Stimulated activated CD4-positive, alpha-beta T cell treated with anti-CD3 and anti-CD28 coated beads, Interleukin-15, amount 100 ng/mL, for 48 hours (primary cell): ENCODE data around the gene CD44.

Source experiments
- DNase-seq, 2 donors: peaks; one replicate each; pipeline ENCODE4 v3.0.0-alpha.2; 2020; ENCODE audit warnings: low read depth in 2 of 2

CD44 gene

DNA sequence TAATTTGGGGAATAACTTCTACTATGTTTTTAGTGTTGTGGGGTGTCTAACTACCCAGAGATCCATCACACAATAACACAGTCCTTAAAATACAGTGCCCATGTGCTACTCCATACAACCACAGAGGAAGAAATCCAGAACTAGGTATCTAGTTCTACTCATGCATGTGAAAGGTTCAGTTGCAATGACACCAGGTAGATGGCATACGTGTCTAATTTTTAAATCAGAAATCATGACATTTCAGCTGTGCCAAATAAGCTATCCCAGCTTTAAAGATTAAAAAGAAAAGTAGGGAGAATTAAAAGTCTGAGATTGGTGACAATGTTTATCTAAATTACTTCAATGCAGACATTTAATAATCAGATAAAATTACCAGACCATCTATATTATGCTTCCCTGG lies 122.2 kb downstream of the CD44 start:
- no peak for DNase-seq

DNA sequence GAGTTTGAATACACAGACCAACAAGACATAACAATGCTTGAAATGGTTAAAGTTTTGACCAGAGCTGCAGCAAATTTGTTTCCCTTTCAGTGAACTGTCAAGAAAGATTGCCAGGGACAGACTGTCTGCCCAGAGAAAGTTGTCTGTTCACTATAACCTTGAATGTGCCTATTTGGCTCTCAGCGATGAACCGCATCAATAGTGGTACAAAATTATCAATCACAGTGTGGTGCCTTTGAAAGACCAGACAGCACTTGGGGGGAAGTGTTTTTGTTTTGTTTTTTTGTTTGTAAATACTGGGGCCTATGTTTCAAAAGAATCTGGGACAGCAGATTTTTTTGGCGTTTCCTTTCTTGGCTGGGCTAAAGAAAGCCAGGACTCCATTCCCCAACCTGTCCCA lies 123.1 kb downstream of the CD44 start:
- no peak for DNase-seq

DNA sequence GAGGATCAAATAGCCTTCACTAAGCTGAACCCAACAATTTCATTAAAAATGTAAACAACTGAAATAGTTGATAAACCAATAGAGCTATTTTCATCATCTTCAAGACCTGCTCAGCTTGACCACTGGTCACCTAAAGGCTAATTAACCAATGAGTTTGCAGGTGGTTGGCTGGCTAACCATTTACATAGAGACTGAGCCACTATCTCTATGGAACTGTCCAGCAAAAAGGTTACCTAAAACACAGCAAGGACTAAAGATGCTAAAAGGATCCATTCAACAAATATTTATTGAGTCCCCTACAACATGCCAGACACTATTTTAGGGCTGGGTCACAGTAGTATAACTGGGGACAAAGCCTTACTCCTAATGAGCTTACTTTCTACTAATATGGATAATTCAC lies 123.8 kb downstream of the CD44 start:
- DNase-seq: no peak

DNA sequence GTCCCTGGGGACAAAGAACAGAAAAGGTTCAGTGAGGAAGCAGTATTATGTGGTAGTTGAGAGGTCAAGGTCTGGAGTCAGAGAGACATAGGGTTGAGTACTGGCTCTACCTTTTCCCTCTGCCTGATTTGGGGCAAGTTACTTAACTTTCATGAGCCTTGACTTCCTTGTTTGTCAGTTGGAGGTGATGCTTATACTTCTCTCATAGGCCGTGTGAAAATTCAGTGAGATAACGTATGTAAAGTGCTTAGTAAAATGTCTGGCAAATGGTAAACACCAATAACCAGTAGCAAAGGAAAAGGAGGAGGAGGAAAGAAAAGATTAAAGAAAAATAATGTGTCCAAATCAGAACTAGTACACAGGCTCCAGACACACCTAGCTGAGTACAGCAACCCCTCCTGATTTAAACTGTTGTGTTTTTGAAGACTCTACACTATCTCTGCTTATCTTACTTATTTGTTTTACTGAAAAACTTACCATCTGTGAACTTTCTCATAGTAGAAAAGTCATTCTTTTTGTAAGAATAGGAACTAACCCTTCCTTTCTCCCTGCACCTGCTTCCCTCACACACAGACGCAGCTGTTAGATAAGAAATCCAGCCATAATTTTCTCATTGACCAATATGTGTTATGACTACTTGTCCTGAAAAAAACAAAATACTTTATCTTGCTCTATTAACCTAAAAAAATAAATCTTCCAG lies 126.9 kb downstream of the CD44 start:
- no peak for DNase-seq

DNA sequence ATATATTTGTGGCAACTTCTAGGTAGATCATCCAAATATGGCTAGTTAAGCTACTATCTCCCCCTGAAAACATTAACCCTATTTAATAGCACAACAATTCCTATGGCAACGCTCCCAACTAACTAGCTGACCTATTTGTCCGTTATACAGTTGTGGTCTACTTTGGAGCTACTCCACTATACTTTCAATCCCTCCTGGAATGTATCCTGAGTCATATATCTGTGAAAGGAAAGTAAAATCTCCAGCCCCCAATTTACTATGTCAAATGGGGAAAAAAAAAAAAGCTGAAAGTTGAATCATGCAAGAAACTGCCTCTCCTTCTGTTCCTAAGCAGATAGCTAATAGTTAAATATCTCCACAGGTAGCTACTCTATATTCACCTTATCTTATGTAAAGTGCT lies 128.5 kb downstream of the CD44 start:
- no peak for DNase-seq

DNA sequence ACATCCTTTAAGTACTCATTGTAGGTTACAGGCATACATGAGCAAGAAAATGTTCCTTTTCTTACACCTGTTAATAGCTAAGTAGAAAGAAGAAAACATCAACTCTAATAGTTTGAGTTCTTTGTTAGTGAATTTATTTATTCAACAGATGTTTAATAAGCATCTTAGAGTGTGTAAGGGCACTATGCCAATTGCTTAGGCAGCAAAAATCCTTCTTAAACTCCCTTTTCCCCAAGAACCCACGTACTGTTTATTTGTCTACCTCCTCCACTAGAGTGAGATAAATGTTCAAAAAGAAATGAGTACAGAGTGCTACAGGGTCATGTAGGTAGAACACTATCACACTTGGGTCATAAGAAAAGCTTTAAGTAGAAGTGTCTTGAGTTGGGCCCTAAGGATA lies 131.4 kb downstream of the CD44 start:
- DNase-seq: no peak

DNA sequence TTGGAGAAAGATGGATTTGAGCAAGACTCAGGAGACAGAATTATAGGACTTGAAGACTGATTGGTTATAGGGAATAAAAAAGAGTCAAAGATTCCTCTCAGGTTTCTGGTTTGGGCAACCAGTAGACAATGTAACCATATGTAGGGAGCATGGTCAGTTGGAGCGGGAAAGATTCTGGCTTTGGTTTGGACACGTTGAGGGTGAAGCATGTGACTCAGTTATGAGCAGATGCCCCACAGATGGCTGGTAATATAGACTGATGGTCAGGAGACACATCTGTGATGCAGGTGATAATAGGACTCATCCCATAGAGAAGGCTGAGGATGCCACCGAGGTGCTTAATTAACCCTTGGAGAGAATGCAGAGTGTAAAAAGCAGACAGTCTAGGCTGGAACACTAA lies 132.1 kb downstream of the CD44 start:
- DNase-seq: no peak

DNA sequence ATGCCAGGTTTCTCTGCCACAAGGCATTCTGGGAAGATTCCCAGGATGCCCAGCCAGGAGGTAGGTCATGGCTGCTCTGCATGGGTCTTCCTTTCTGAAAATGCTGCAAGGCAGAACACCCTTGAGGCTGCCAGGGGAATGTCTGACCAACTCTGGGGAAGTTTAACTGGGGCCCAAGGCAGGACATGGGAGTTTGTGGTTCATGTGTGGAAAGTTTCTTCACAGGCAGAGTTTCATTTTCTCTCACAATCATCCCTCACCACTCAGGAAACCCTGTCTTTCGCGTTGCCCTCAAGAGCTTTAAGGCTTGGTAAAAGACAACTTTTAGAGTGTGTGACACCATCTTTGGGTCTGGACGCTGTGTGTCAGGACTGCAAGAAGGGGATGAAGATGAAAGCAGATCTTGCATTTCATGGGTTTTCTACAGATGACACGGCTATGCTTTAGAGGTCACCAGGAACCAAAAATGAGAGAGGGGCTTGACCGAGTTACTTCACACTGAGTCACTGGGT lies 133.5 kb downstream of the CD44 start:
- DNase-seq: peak; percentile 35 to 44

DNA sequence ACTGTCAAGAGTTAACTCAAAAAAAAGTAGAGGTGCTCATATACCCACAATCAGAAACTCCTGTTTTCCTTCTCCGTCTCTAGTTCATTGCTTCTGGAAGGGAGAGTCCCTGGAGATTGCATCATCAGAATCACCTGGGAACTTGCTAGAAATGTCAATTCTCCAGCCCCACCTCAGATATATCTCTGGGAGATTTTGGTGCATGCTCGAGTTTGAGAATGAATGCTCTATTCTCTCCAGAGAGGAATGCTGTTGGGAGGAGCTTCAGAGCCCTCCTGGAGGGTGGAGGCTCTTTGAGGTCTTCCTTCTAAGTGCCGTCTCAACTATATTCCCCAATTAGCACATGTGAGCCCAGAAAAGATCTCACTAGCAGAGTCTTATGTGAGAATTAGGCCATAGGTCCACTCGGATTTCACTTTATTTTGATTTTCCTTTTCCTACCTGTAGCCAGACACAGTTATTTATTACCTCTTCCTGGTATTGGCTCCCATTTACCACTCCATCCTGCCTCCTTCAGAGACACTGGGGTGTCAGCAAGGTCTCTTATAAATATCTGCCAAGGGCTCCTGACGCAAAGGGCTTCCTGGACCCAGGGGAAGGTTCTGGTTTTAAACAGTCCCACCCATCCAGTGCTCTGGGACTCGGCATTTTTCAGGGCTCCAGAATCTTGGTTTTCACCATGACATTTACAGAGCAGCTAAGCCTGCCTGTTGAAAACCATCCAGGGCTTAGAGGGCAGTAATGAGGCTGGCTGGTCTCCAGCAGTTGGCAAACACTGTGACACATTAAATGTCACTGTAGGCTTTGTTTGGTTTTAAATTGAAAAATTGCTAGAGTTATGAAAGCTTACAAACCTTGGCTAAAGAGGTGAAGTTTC lies 136.2 kb downstream of the CD44 start:
- DNase-seq: no peak

DNA sequence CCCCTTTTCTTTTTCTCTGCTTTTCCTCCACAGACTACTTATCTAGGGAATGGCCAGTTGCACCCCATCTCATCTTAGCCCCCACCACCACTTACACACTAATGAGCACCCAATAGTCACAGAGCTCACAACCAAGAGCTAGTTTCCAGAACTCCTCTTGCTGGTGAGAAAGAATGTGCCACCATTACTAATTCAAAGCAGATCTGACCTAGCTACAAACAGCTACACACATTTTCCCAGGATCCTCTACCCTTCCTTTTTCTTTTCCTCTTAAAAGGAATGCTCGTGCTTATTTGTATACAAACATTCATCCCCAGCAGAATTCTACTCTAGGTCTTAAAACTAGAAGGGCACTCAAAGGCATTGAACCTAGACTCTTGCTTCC lies 136.8 kb downstream of the CD44 start:
- DNase-seq: no peak

DNA sequence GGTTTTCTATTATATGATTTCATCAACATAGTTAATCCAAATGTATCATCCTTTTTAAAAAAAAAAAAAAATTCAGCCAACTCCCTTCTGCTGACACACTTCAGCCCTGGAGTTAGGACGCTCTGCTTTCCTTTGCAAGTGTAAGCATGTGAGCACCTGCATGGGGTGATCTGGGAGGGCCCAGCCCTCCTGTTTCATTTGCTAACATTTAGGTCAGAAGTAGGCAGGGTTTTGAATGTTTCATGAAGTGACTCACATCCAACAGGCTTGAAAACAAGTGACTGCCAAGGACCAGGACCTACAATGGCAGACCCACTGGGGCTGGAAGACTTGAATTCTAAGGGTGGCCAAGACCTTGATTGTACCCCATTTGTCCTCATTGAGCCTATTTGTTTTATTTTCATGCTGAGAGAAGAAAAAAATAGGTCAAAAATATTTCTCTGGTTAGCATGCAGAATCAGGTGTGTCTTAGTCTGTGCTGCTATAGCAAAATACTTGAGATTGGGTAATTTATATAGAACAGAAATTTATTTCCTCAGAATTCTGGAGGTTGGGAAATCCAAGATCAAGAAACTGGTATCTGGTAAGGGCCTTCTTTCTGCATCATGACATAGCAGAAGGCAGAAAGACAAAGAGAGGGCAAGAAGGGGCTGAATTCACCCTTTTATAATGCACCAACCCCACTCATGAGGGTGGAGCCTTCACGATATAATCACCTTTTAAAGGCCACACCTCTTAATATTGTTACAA lies 137.6 kb downstream of the CD44 start:
- peak; percentile 8 to 17 for DNase-seq

DNA sequence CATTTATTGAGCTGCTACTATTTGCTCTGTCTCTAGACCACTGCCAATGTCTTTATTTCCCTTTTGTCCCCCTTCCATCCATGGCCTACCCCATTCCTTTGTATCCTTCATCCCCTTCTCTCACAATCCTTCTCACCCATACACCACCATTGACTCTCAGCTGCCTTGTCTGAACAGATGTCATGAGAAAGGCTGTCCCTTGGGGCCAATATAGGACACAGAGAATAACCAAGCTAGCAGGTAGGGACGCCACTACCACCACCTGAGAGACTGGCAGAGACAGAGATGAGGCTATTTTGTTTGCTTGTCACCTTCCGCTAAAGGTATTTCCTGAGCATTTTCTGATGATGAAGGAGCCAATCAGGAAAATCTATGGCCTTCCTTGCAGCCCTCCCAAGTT lies 138.9 kb downstream of the CD44 start:
- no peak for DNase-seq

DNA sequence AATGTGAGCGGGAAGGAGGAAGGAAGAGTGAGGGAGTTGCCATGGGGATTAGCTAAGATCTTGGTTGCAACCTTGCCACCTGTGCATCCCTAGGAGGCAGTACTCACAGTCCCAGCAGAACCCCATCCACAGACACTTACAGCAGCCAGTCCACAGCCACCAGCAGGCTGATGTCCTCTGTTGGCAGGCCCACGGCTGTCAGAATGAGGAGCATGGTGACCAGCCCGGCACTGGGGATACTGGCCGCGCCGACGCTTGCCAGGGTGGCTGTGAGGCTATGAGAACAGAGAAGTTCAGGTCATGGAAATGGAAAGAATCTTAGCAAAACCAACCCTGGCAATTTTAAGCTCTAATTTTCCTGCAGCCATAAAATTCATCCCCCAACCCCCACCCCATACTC lies 141.8 kb downstream of the CD44 start:
- no peak for DNase-seq

DNA sequence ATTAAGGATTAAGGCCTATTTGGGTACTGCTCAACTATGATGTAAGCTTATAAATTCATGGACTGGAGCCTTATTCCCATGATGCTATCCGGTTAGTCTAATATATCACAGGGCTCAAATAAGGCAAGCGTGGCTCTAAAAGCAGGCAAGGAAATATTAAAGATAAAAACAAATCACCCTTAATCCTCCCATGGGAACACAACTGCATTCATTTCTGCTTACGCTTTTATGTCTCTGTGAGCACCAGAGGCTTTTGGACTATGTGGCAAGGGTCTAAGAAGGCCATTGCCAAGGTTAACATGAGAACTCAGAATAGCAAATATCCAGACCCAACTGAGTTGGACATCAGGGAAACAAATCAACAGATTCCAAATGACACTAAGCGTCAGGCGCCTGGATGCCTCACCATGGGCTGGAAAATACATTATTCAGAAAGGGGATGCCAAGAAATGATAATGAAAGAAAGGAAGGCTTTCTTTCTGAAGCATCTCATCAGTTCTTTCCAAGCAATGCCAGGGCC lies 142.3 kb downstream of the CD44 start:
- no peak for DNase-seq
